ENCODE results near the gene NYAP2. TPM values are rescaled to one million over a fixed set of nuclear protein-coding genes. Genes with fewer than 3 reads are reported as not detected.

The NYAP2 gene
- total RNA-seq, 4 donors from 2014 or later, result 0.09 to 0.61 (median 0.18) TPM; not detected in 1

DNA sequence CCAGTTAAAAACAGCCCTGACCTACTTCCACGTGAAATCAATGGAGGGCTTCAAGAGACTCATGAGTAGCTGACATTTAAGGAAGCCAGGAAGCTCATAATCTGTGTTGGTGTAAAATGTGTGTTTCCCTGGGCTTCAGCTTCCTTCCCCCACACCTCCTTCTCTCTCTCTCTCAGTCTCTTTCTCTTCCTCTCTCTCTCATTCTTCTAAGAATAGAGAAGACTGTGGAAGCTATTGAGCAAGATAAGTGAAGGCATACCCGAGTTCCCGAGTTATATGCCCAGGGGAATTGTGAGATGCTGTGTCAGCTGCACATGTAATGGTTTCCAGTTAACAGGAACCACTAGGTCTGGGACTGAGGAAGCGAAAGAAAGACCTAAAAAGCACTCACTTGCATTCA, 199.4 kb downstream of the NYAP2 start:
- 51 to 58% methylated on average over 4 of the region's 4 CpGs for WGBS, 2 donors
- Histone ChIP-seq H3K27me3 (no peaks in the 10 kb centered on the region), H3K4me1 (no peaks in the 10 kb centered on the region), H3K9me3 (no peaks in the 10 kb centered on the region), H3K4me3 (no peak overlapping the region), H3K27ac (no peak overlapping the region), H3K36me3 (no peaks in the 10 kb centered on the region)
- intact Hi-C loops (cut with DNase I), result no loop called here
- TF ChIP-seq POLR2A (IDR thresholded peaks at IDR 0.05), result no peak
- TF ChIP-seq, protein P1, sequence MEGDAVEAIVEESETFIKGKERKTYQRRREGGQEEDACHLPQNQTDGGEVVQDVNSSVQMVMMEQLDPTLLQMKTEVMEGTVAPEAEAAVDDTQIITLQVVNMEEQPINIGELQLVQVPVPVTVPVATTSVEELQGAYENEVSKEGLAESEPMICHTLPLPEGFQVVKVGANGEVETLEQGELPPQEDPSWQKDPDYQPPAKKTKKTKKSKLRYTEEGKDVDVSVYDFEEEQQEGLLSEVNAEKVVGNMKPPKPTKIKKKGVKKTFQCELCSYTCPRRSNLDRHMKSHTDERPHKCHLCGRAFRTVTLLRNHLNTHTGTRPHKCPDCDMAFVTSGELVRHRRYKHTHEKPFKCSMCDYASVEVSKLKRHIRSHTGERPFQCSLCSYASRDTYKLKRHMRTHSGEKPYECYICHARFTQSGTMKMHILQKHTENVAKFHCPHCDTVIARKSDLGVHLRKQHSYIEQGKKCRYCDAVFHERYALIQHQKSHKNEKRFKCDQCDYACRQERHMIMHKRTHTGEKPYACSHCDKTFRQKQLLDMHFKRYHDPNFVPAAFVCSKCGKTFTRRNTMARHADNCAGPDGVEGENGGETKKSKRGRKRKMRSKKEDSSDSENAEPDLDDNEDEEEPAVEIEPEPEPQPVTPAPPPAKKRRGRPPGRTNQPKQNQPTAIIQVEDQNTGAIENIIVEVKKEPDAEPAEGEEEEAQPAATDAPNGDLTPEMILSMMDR (IDR thresholded peaks at IDR 0.05), result no peak
- DNase-seq, result no peak

GRCh38 chr2:225599856-225600255, 200.3 kb downstream of the NYAP2 start:
- no peaks in the 10 kb centered on the region for H3K27me3 ChIP-seq
- DNase-seq, result no peak
- no peaks in the 10 kb centered on the region for H3K9me3 ChIP-seq
- H3K27ac ChIP-seq, result no peak overlapping the region
- no peaks in the 10 kb centered on the region for H3K36me3 ChIP-seq
- H3K4me1 ChIP-seq, result no peaks in the 10 kb centered on the region
- TF ChIP-seq POLR2A (IDR thresholded peaks at IDR 0.05), result no peak
- TF ChIP-seq, protein P1 (IDR thresholded peaks at IDR 0.05), result no peak
- WGBS, 2 donors, result 56 to 80% methylated on average over 1 of the region's 1 CpG
- intact Hi-C loops (cut with DNase I), result no loop called here
- H3K4me3 ChIP-seq, result no peak overlapping the region

DNA sequence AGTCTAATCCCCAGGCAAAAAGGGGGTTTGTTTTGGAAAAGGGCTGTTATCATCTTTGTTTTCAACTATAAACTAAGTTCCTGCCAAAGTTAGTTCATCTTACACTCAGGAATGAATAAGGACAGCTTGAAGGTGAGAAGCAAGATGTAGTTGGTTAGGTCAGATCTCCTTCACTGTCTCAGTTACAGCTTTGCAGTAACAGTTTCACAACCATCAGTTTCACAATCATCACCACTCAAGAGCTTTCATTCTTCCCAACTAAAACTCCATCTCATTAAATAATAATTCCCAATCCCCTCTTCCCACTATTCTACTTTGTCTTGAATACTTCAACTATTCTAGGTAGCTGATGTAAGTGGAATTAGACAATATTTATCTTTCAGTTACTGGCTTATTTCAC, 200.9 kb downstream of the NYAP2 start:
- H3K4me1 ChIP-seq, result no peaks in the 10 kb centered on the region
- no peaks in the 10 kb centered on the region for H3K9me3 ChIP-seq
- no peaks in the 10 kb centered on the region for H3K27me3 ChIP-seq
- H3K27ac ChIP-seq, result no peak overlapping the region
- no peak for DNase-seq
- TF ChIP-seq, protein P1 (IDR thresholded peaks at IDR 0.05), result no peak
- no peak for TF ChIP-seq POLR2A (IDR thresholded peaks at IDR 0.05)
- no peaks in the 10 kb centered on the region for H3K36me3 ChIP-seq
- no peak overlapping the region for H3K4me3 ChIP-seq
- intact Hi-C loops (cut with DNase I), result no loop called here

DNA sequence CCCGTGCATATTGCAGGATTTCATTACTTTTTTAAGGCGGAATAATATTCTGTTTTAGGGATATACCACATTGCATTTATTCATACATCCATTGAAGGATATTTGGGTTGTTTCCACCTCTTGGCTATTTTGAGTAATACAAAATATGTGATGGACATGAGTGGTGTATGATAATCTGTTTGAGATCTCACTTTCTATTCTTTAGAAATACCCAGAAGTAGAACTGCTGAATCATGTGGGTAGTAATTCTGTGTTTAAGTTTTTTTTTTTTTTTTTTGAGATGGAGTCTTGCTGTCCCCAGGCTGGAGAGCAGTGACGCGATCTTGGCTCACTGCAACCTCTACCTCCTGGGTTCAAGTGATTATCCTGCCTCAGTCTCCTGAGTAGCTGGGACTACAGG, 201.4 kb downstream of the NYAP2 start:
- TF ChIP-seq, protein P1 (IDR thresholded peaks at IDR 0.05), result no peak
- TF ChIP-seq POLR2A (IDR thresholded peaks at IDR 0.05), result no peak
- Histone ChIP-seq H3K9me3 (no peaks in the 10 kb centered on the region), H3K4me3 (no peak overlapping the region), H3K4me1 (no peaks in the 10 kb centered on the region), H3K27ac (no peak overlapping the region), H3K36me3 (no peaks in the 10 kb centered on the region), H3K27me3 (no peaks in the 10 kb centered on the region)
- intact Hi-C loops (cut with DNase I), result no loop called here
- 78 to 89% methylated on average over 4 of the region's 4 CpGs for WGBS, 2 donors
- DNase-seq, result no peak

DNA sequence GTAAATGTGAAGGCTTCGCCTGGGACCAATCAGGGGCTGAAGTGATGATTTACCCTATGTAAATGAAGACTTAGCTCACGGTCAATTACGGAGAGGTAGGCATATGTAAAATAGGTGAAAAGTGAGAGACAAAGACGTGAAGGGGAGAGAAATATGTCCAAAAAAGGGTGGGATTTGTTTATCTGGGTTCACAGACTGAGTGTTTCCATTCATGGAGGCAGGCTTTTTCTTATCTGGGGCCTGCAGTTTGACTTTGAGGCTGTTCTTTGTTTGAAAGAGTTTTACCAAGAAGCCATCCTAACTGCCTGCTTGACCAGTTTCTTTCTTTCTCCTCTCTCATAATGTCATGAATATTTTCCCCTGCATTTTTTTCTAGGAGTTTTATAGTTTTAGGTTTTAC, 202.7 kb downstream of the NYAP2 start:
- no peak overlapping the region for H3K4me3 ChIP-seq
- no peak for TF ChIP-seq POLR2A (IDR thresholded peaks at IDR 0.05)
- TF ChIP-seq, protein P1 (IDR thresholded peaks at IDR 0.05), result no peak
- no peak overlapping the region for H3K27ac ChIP-seq
- H3K9me3 ChIP-seq, result no peaks in the 10 kb centered on the region
- H3K36me3 ChIP-seq, result no peaks in the 10 kb centered on the region
- no peak for DNase-seq
- H3K27me3 ChIP-seq, result no peaks in the 10 kb centered on the region
- intact Hi-C loops (cut with DNase I), result no loop called here
- H3K4me1 ChIP-seq, result no peaks in the 10 kb centered on the region
- WGBS, 2 donors, result 73% methylated on average over 4 of the region's 4 CpGs
